Measurements from ENCODE around the gene CD68.
A peak's percentile ranks its signal among the peaks of the same experiment; 100 is the strongest.

CD68 gene

GRCh38 chr17:7552621-7553051, 26.8 kb upstream of the CD68 start:
- no peak for DNase-seq (ENCODE audit: low read depth in 1 of 2, low spot score in 1 of 2)
- in situ Hi-C loops (cut with HindIII; ENCODE audit: low pct_unique_long_range_greater_than_20kb, low sequenced_read_pairs): no loop called here
- TF ChIP-seq JUND (IDR thresholded peaks at IDR 0.05; ENCODE audit: low read depth): no peak

- no peak for DNase-seq (ENCODE audit: low read depth in 1 of 2, low spot score in 1 of 2)
- in situ Hi-C loops (cut with HindIII; ENCODE audit: low pct_unique_long_range_greater_than_20kb, low sequenced_read_pairs): no loop called here
- no peak for TF ChIP-seq JUND (IDR thresholded peaks at IDR 0.05; ENCODE audit: low read depth)
Observed at GRCh38 chr17:7553356-7553755, 26.1 kb upstream of the CD68 start.

GRCh38 chr17:7555320-7555948, 24.0 kb upstream of the CD68 start:
- in situ Hi-C loops (cut with HindIII; ENCODE audit: low pct_unique_long_range_greater_than_20kb, low sequenced_read_pairs): no loop called here
- no peak for TF ChIP-seq JUND (IDR thresholded peaks at IDR 0.05; ENCODE audit: low read depth)
- DNase-seq (ENCODE audit: low read depth in 1 of 2, low spot score in 1 of 2): no peak

- in situ Hi-C loops (cut with HindIII; ENCODE audit: low pct_unique_long_range_greater_than_20kb, low sequenced_read_pairs): no loop called here
Observed at GRCh38 chr17:7556627-7557026, 22.8 kb upstream of the CD68 start.

GRCh38 chr17:7557147-7557764, 22.2 kb upstream of the CD68 start:
- no peak for TF ChIP-seq JUND (IDR thresholded peaks at IDR 0.05; ENCODE audit: low read depth)
- in situ Hi-C loops (cut with HindIII; ENCODE audit: low pct_unique_long_range_greater_than_20kb, low sequenced_read_pairs): no loop called here

More at GRCh38 chr17:7556627-7557026, 22.8 kb upstream of the CD68 start:
- no peak for TF ChIP-seq JUND (IDR thresholded peaks at IDR 0.05; ENCODE audit: low read depth)
- DNase-seq (ENCODE audit: low read depth in 1 of 2, low spot score in 1 of 2): no peak

GRCh38 chr17:7557775-7558543, 21.5 kb upstream of the CD68 start:
- TF ChIP-seq JUND (IDR thresholded peaks at IDR 0.05; ENCODE audit: low read depth): no peak
- DNase-seq (ENCODE audit: low read depth in 1 of 2, low spot score in 1 of 2): peak; percentile 50 to 92
- in situ Hi-C loops (cut with HindIII; ENCODE audit: low pct_unique_long_range_greater_than_20kb, low sequenced_read_pairs): no loop called here

More at GRCh38 chr17:7557147-7557764, 22.2 kb upstream of the CD68 start:
- no peak for DNase-seq (ENCODE audit: low read depth in 1 of 2, low spot score in 1 of 2)

- TF ChIP-seq JUND (IDR thresholded peaks at IDR 0.05; ENCODE audit: low read depth): no peak
- in situ Hi-C loops (cut with HindIII; ENCODE audit: low pct_unique_long_range_greater_than_20kb, low sequenced_read_pairs): no loop called here
- peak in 1 of 2 experiments; percentile 51 for DNase-seq (ENCODE audit: low read depth in 1 of 2, low spot score in 1 of 2)
Observed at GRCh38 chr17:7558544-7559319, 20.7 kb upstream of the CD68 start, which contains the start of gene TNFSF13. TSS of gene TNFSF13 (plus strand) at chr17:7558750. CDS start at chr17:7559040, 290 bp downstream.

- DNase-seq (ENCODE audit: low read depth in 1 of 2, low spot score in 1 of 2): no peak
- no peak for TF ChIP-seq JUND (IDR thresholded peaks at IDR 0.05; ENCODE audit: low read depth)
- in situ Hi-C loops (cut with HindIII; ENCODE audit: low pct_unique_long_range_greater_than_20kb, low sequenced_read_pairs): no loop called here
Observed at GRCh38 chr17:7559320-7560171, 19.9 kb upstream of the CD68 start.

- TF ChIP-seq JUND (IDR thresholded peaks at IDR 0.05; ENCODE audit: low read depth): no peak
- in situ Hi-C loops (cut with HindIII; ENCODE audit: low pct_unique_long_range_greater_than_20kb, low sequenced_read_pairs): no loop called here
- peak in 1 of 2 experiments; percentile 80 for DNase-seq (ENCODE audit: low read depth in 1 of 2, low spot score in 1 of 2)
Observed at GRCh38 chr17:7560172-7561027, 19.0 kb upstream of the CD68 start.

GRCh38 chr17:7561028-7561575, 18.3 kb upstream of the CD68 start:
- TF ChIP-seq JUND (IDR thresholded peaks at IDR 0.05; ENCODE audit: low read depth): no peak
- in situ Hi-C loops (cut with HindIII; ENCODE audit: low pct_unique_long_range_greater_than_20kb, low sequenced_read_pairs): no loop called here
- DNase-seq (ENCODE audit: low read depth in 1 of 2, low spot score in 1 of 2): peak; percentile 71 to 85
